SK-N-SH treated with all-trans-retinoic acid at 6 μM for 48 hours (cell line): ENCODE measurements around the gene E2F8.

Source experiments
- ARNTL ChIP-seq: fragments of 450-650 bp; formaldehyde crosslinking; IDR thresholded peaks from 2 replicates; pipeline ENCODE4 v1.5.0; 2020; ENCODE audit warnings: low read depth, mild to moderate bottlenecking, moderate library complexity, borderline replicate concordance
- OSR1 ChIP-seq: fragments of 250-450 bp; sonication (Bioruptor Pico); IDR thresholded peaks from 2 replicates; pipeline ENCODE4 v1.8.0; 2022; ENCODE audit warnings: moderate library complexity, mild to moderate bottlenecking, inconsistent platforms
- PATZ1 ChIP-seq: fragments of 250-450 bp; sonication (Bioruptor Pico); IDR thresholded peaks from 2 replicates; pipeline ENCODE4 v1.8.0; 2020; ENCODE audit warnings: mild to moderate bottlenecking, moderate library complexity, borderline replicate concordance
- POU6F1 ChIP-seq: fragments of 250-450 bp; sonication (Bioruptor Pico); IDR thresholded peaks from 2 replicates; pipeline ENCODE4 v1.8.0; 2021; ENCODE audit warnings: low read depth, mild to moderate bottlenecking, moderate library complexity, borderline replicate concordance
- PPARA ChIP-seq: fragments of 250-450 bp; sonication (Bioruptor Pico); IDR thresholded peaks from 2 replicates; pipeline ENCODE4 v1.5.0; 2020; ENCODE audit warnings: mild to moderate bottlenecking, borderline replicate concordance
- ZFP30 ChIP-seq: fragments of 450-650 bp; formaldehyde crosslinking; IDR thresholded peaks from 2 replicates; pipeline ENCODE4 v1.5.0; 2022; ENCODE audit warnings: mild to moderate bottlenecking, moderate library complexity
- ZNF70 ChIP-seq: fragments of 450-650 bp; formaldehyde crosslinking; IDR thresholded peaks from 2 replicates; pipeline ENCODE4 v1.5.0; 2020; ENCODE audit warnings: mild to moderate bottlenecking, moderate library complexity
- ZNF8 ChIP-seq: fragments of 450-650 bp; formaldehyde crosslinking; IDR thresholded peaks from 2 replicates; pipeline ENCODE4 v1.5.0; 2020; ENCODE audit warnings: mild to moderate bottlenecking, moderate library complexity

- no peak for TF ChIP-seq ZNF8
- no peak for TF ChIP-seq OSR1 (CRISPR knock-in tag)
- TF ChIP-seq ZFP30 (CRISPR knock-in tag) = no peak
- no peak for TF ChIP-seq PATZ1 (CRISPR knock-in tag)
- TF ChIP-seq PPARA (CRISPR knock-in tag) = no peak
- no peak for TF ChIP-seq ZNF70 (CRISPR knock-in tag)
- no peak for TF ChIP-seq POU6F1 (CRISPR knock-in tag)
- TF ChIP-seq ARNTL (CRISPR knock-in tag) = no peak
Measured at GRCh38 chr11:19275496-19275895, 34.8 kb upstream of the E2F8 start.
